ENCODE results near the gene MTFP1. TPM values are rescaled to one million over a fixed set of nuclear protein-coding genes. Genes with fewer than 3 reads are reported as not detected.
"Not testable (repeated sequence)": the region's sequence is repeated elsewhere in the genome, so short reads cannot be mapped to it uniquely, and the experiment has no call there.

The MTFP1 gene
- total and polyA plus RNA-seq, 9 of the 15 experiments (the other 6 are each of a cell fraction or from before 2014, with no cell fraction given), result 10.7 to 52.0 (median 30.1) TPM

DNA sequence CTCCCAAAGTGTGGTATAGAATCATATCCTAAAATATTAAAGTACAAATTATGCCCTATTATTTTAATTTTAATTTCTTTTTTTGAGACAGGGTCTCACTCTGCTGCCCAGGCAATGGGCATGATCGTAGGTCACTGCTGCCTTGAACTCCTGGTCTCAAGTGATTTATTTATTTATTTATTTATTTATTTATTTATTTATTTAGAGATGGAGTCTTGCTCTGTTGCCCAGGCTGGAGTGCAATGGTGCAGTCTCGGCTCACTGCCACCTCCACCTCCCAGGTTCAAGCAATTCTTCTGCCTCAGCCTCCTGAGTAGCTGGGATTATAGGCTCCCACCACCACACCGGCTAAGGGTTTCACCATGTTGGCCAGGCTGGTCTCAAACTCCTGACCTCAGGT lies 24.5 kb upstream of the MTFP1 start:
- intact Hi-C loops (cut with micrococcal nuclease); H3K27ac ChIP-seq (ENCODE audit: extremely low read depth, low read depth, low read length); CTCF ChIA-PET (ENCODE audit: low intra/inter-chr PET ratio); in situ Hi-C loops (cut with MboI); H3K9ac ChIP-seq (ENCODE audit: insufficient read depth in 1 of 2, low read depth in 2 of 2, low read length in 2 of 2); DNase-seq (ENCODE audit: extremely low read depth in 1 of 4, low spot score in 3 of 4); ATAC-seq; BruUV-seq (replicated peaks); H3K4me3 ChIP-seq; H3K79me2 ChIP-seq (ENCODE audit: control insufficient read depth, insufficient read depth, low read length); H3K36me3 ChIP-seq (ENCODE audit: control insufficient read depth, insufficient read depth, low read length); FAIRE-seq; H4K20me1 ChIP-seq (replicated peaks; ENCODE audit: control insufficient read depth, insufficient read depth, low read length); H2AFZ ChIP-seq (ENCODE audit: low read depth, low read length); H3K4me2 ChIP-seq (ENCODE audit: insufficient read depth, low read length); H3K9me1 ChIP-seq (ENCODE audit: control insufficient read depth, insufficient read depth, low read length); H3K9me3 ChIP-seq (replicated peaks; ENCODE audit: control insufficient read depth, insufficient read depth, low read depth, low read length); POLR2A ChIA-PET; H3K27me3 ChIP-seq (ENCODE audit: control insufficient read depth in 2 of 2, insufficient read depth in 2 of 2, low read length in 2 of 2): not testable (repeated sequence)
- peaks cover 9 to 31% of the 10 kb centered on the region in 2 experiments; a peak in 4 of 5 replicates for H3K4me1 ChIP-seq (replicated peaks in 1 of 2; ENCODE audit: control insufficient read depth in 2 of 2, insufficient read depth in 2 of 2, low read length in 2 of 2)
- 94% methylated on average over 3 of the region's 3 CpGs for WGBS (ENCODE audit: insufficient coverage, low coverage, missing lambda C conversion rate)

GRCh38 chr22:30402028-30402765 lies 23.4 kb upstream of the MTFP1 start:
- BruUV-seq (replicated peaks), result no TSS peak
- peak overlapping the region; percentile 41; the same call in 1 of the 2 replicates for H2AFZ ChIP-seq (ENCODE audit: low read depth, low read length)
- 0 out of 2 replicates have a peak, but pooled peaks cover 7% of the 10 kb centered on the region for H4K20me1 ChIP-seq (replicated peaks; ENCODE audit: control insufficient read depth, insufficient read depth, low read length)
- FAIRE-seq (peak; percentile 83), DNase-seq (ENCODE audit: extremely low read depth in 1 of 4, low spot score in 3 of 4) (peak in 3 of 4 experiments; percentile 18 to 52 (median 49)), ATAC-seq (peak; percentile 75)
- H3K4me2 ChIP-seq (ENCODE audit: insufficient read depth, low read length), result no peak overlapping the region
- ChIA-PET CTCF (ENCODE audit: low intra/inter-chr PET ratio) (no interaction called here), POLR2A (interaction anchor here (0.6 to 1.1 kb wide), 3 partner anchors 29 to 143 kb away, joined by 3 read pairs; no protein-coding TSS in a partner anchor)
- peak overlapping the region in 1 of 2 experiments; percentile 70; a peak in 2 of 4 replicates for H3K9ac ChIP-seq (ENCODE audit: insufficient read depth in 1 of 2, low read depth in 2 of 2, low read length in 2 of 2)
- intact Hi-C loops (cut with micrococcal nuclease) (no loop called here), in situ Hi-C loops (cut with MboI) (no loop called here)
- no peak for TF ChIP-seq SAFB2 (IDR thresholded peaks at IDR 0.05; ENCODE audit: borderline replicate concordance, low read depth, low read length, severe bottlenecking)
- TF ChIP-seq, protein P1, sequence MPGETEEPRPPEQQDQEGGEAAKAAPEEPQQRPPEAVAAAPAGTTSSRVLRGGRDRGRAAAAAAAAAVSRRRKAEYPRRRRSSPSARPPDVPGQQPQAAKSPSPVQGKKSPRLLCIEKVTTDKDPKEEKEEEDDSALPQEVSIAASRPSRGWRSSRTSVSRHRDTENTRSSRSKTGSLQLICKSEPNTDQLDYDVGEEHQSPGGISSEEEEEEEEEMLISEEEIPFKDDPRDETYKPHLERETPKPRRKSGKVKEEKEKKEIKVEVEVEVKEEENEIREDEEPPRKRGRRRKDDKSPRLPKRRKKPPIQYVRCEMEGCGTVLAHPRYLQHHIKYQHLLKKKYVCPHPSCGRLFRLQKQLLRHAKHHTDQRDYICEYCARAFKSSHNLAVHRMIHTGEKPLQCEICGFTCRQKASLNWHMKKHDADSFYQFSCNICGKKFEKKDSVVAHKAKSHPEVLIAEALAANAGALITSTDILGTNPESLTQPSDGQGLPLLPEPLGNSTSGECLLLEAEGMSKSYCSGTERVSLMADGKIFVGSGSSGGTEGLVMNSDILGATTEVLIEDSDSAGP (CRISPR knock-in tag; IDR thresholded peaks at IDR 0.05), result peak; percentile 85
- peak; percentile 85 for TF ChIP-seq EGR1 (conservative IDR thresholded peaks at IDR 0.05)
- TF ChIP-seq HDAC8 (tag; IDR thresholded peaks at IDR 0.05), result no peak
- no peak overlapping the region for H3K4me3 ChIP-seq
- H3K27ac ChIP-seq (ENCODE audit: extremely low read depth, low read depth, low read length), result peak overlapping the region; percentile 57; the same call in 2 of the 3 replicates
- WGBS (ENCODE audit: insufficient coverage, low coverage, missing lambda C conversion rate), result 28% methylated on average over 5 of the region's 5 CpGs
- H3K27me3 ChIP-seq (ENCODE audit: control insufficient read depth in 2 of 2, insufficient read depth in 2 of 2, low read length in 2 of 2), result no peaks in the 10 kb centered on the region
- H3K36me3 ChIP-seq (ENCODE audit: control insufficient read depth, insufficient read depth, low read length), result peaks cover under 1% of the 10 kb centered on the region; the same call in 2 of the 3 replicates
- H3K79me2 ChIP-seq (ENCODE audit: control insufficient read depth, insufficient read depth, low read length), result no peaks in the 10 kb centered on the region
- H3K4me1 ChIP-seq (replicated peaks in 1 of 2; ENCODE audit: control insufficient read depth in 2 of 2, insufficient read depth in 2 of 2, low read length in 2 of 2), result peaks cover 9 to 25% of the 10 kb centered on the region in 2 experiments; a peak in 4 of 5 replicates
- peaks cover 3% of the 10 kb centered on the region for H3K9me1 ChIP-seq (ENCODE audit: control insufficient read depth, insufficient read depth, low read length)
- no peaks in the 10 kb centered on the region for H3K9me3 ChIP-seq (replicated peaks; ENCODE audit: control insufficient read depth, insufficient read depth, low read depth, low read length)
